ENCODE results near the gene RHBG. TPM values are rescaled to one million over a fixed set of nuclear protein-coding genes. Genes with fewer than 3 reads are reported as not detected.

Gene RHBG
- total RNA-seq, 4 donors from 2014 or later: not detected

DNA sequence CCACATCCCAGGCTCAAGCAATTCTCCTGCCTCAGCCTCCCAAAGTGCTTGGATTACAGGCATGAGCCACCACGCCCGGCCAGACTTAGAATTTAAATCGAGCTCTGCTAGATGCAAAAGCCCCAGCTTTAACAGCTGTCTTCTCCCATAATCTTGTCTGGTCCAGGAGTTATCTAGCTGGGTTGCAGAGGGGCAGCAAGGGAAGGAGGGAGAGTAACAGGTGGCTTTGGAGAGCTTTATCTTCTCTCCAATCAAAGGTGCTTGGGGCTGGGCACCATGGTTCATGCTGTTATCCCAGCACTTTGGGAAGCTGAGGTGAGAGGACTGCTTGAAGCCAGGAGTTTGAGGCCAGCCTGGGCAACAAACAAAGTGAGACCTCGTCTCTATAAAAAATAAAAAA, 3.9 kb downstream of the RHBG start:
- in situ Hi-C loops (cut with MboI; ENCODE audit: low sequenced_read_pairs in 4 of 4) (no loop called here), intact Hi-C loops (cut with DNase I; ENCODE audit: low total_unique reads) (no loop called here)
- Histone ChIP-seq H3K36me3 (no peaks in the 10 kb centered on the region), H3K4me1 (no peaks in the 10 kb centered on the region), H3K27me3 (peaks cover 15 to 35% (median 16%) of the 10 kb centered on the region in 3 donors), H3K4me3 (no peak overlapping the region), H3K9me3 (no peaks in the 10 kb centered on the region), H3K27ac (no peak overlapping the region)
- ATAC-seq (no peak), DNase-seq (no peak)
- TF ChIP-seq POLR2A (IDR thresholded peaks at IDR 0.05): no peak
- TF ChIP-seq, protein P1, sequence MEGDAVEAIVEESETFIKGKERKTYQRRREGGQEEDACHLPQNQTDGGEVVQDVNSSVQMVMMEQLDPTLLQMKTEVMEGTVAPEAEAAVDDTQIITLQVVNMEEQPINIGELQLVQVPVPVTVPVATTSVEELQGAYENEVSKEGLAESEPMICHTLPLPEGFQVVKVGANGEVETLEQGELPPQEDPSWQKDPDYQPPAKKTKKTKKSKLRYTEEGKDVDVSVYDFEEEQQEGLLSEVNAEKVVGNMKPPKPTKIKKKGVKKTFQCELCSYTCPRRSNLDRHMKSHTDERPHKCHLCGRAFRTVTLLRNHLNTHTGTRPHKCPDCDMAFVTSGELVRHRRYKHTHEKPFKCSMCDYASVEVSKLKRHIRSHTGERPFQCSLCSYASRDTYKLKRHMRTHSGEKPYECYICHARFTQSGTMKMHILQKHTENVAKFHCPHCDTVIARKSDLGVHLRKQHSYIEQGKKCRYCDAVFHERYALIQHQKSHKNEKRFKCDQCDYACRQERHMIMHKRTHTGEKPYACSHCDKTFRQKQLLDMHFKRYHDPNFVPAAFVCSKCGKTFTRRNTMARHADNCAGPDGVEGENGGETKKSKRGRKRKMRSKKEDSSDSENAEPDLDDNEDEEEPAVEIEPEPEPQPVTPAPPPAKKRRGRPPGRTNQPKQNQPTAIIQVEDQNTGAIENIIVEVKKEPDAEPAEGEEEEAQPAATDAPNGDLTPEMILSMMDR (IDR thresholded peaks at IDR 0.05 in 4 of 5, conservative IDR thresholded peaks at IDR 0.05 in 1 of 5): no peak

DNA sequence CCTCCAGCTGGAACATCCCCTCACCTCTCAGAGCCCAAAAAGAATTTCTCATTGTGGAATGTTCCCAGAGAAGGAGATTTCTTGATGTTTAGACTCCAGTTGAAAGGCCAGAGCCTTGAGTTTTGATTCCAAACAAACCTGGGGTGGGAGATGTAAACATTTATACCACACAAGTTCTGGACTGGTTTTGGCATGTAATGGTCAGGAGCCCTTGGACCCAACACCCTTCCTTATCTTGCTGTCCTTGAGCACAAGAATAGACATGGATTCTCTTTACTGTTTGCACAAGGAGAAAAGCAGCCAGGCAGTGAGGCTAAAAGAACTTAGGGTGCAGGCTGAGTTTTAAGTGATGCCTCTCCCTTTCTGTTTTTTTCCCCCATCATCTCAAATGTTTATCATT, 4.5 kb downstream of the RHBG start:
- in situ Hi-C loops (cut with MboI; ENCODE audit: low sequenced_read_pairs in 4 of 4) (no loop called here), intact Hi-C loops (cut with DNase I; ENCODE audit: low total_unique reads) (no loop called here)
- H3K4me1 ChIP-seq: no peaks in the 10 kb centered on the region
- TF ChIP-seq, protein P1 (IDR thresholded peaks at IDR 0.05 in 4 of 5, conservative IDR thresholded peaks at IDR 0.05 in 1 of 5): no peak
- no peak for ATAC-seq
- no peaks in the 10 kb centered on the region for H3K9me3 ChIP-seq
- peaks cover 15 to 35% (median 16%) of the 10 kb centered on the region in 3 donors for H3K27me3 ChIP-seq
- no peak for DNase-seq
- H3K4me3 ChIP-seq: no peak overlapping the region
- H3K27ac ChIP-seq: no peak overlapping the region
- no peaks in the 10 kb centered on the region for H3K36me3 ChIP-seq

DNA sequence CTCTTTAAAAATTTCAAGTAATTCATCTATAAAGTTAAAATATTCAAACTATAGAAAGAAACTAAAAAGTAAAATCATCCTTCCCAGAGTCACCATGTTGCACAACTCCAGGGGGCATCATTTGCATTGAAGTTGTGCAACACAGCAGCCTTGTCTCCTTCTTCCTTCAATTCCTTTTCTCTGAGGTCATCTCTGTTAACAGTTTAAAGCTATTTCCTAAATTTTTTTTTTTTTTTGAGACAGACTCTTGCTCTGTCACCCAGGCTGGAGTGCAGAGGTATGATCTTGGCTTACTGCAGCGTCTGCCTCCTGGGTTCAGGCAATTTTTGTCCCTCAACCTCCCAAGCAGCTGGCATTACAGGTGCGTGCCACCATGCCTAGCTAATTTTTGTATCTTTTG, 7.1 kb downstream of the RHBG start:
- ATAC-seq (no peak), DNase-seq (no peak)
- Histone ChIP-seq H3K9me3 (no peaks in the 10 kb centered on the region), H3K27me3 (peaks cover 0 to 20% (median 0%) of the 10 kb centered on the region in 3 donors), H3K4me3 (no peak overlapping the region), H3K4me1 (no peaks in the 10 kb centered on the region), H3K27ac (no peak overlapping the region), H3K36me3 (no peaks in the 10 kb centered on the region)
- intact Hi-C loops (cut with DNase I; ENCODE audit: low total_unique reads): no loop called here
- in situ Hi-C loops (cut with MboI; ENCODE audit: low sequenced_read_pairs in 4 of 4): no loop called here
- no peak for TF ChIP-seq POLR2A (IDR thresholded peaks at IDR 0.05)
- TF ChIP-seq, protein P1 (IDR thresholded peaks at IDR 0.05 in 4 of 5, conservative IDR thresholded peaks at IDR 0.05 in 1 of 5): no peak

DNA sequence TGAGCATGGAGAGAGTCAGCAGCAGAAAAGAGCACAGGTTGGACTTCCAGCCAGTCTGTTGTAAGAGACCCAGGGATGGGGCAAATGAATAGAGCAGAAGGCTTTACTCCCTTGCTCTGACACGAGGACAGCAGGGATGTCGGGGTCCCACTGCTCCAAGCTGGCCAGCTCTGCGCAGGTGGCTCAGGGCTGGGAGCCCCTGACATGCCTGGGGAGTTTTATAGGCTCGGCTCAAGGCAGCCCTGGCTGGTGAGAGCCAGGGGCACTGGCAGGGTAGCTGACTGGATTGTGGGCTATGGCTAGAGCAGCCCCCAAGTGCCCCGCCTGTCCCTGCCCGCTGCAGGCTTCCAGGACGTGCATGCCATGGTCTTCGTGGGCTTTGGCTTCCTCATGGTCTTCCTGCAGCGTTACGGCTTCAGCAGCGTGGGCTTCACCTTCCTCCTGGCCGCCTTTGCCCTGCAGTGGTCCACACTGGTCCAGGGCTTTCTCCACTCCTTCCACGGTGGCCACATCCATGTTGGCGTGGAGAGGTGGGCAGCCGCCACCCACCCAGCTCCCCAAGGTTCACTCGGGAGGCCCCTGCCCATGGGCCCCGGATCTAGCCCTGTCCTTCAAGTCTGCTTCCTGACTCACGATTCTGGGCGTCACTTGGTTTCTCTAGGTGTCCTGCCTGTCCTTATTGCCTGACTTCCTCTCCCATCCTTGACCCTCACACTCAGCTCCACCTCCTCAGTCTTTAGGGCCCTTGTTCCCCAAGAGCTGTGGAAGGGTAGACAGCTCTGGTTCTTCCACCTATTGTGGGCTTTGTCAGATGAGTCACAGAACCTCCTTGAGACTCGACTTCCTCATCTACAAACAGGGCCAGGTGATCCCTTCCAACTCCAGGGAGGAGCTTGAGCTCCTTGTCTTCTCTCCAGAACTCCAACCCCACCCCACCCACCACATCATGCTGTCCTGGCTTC, 8.2 kb downstream of the RHBG start:
- TF ChIP-seq, protein P1 (IDR thresholded peaks at IDR 0.05 in 4 of 5, conservative IDR thresholded peaks at IDR 0.05 in 1 of 5): no peak
- no peak for TF ChIP-seq POLR2A (IDR thresholded peaks at IDR 0.05)
- H3K9me3 ChIP-seq: no peaks in the 10 kb centered on the region
- DNase-seq: no peak
- in situ Hi-C loops (cut with MboI; ENCODE audit: low sequenced_read_pairs in 4 of 4) (no loop called here), intact Hi-C loops (cut with DNase I; ENCODE audit: low total_unique reads) (no loop called here)
- H3K27me3 ChIP-seq: peaks cover 0 to 9% (median 0%) of the 10 kb centered on the region in 3 donors
- H3K36me3 ChIP-seq: no peaks in the 10 kb centered on the region
- no peak overlapping the region for H3K4me3 ChIP-seq
- no peaks in the 10 kb centered on the region for H3K4me1 ChIP-seq
- H3K27ac ChIP-seq: no peak overlapping the region
- no peak for ATAC-seq

All from gastrocnemius medialis (tissue), 4 donors.